Measurements from ENCODE around the gene ARHGAP6.
A peak's percentile ranks its signal among the peaks of the same experiment; 100 is the strongest.

ARHGAP6 gene

GRCh38 chrX:11416600-11416999 is 249.1 kb downstream of the ARHGAP6 start:
- FAIRE-seq (no peak), DNase-seq (ENCODE audit: insufficient read length) (no peak)
- TF ChIP-seq TAF1 (IDR thresholded peaks at IDR 0.05; ENCODE audit: borderline replicate concordance, low read depth, low read length) (no peak), POLR2A (IDR thresholded peaks at IDR 0.05; ENCODE audit: low read depth, low read length) (no peak), POLR2AphosphoS5 (IDR thresholded peaks at IDR 0.05; ENCODE audit: low read depth, low read length) (no peak)

GRCh38 chrX:11414091-11414490 is 251.6 kb downstream of the ARHGAP6 start:
- no peak for DNase-seq (ENCODE audit: insufficient read length)
- TF ChIP-seq POLR2A (IDR thresholded peaks at IDR 0.05; ENCODE audit: low read depth, low read length), result no peak
- no peak for TF ChIP-seq POLR2AphosphoS5 (IDR thresholded peaks at IDR 0.05; ENCODE audit: low read depth, low read length)
- TF ChIP-seq TAF1 (IDR thresholded peaks at IDR 0.05; ENCODE audit: borderline replicate concordance, low read depth, low read length), result no peak
- FAIRE-seq, result peak; percentile 9

GRCh38 chrX:11412715-11413623 is 252.8 kb downstream of the ARHGAP6 start:
- FAIRE-seq (no peak), DNase-seq (ENCODE audit: insufficient read length) (no peak)
- TF ChIP-seq POLR2AphosphoS5 (IDR thresholded peaks at IDR 0.05; ENCODE audit: low read depth, low read length) (no peak), POLR2A (IDR thresholded peaks at IDR 0.05; ENCODE audit: low read depth, low read length) (no peak), TAF1 (IDR thresholded peaks at IDR 0.05; ENCODE audit: borderline replicate concordance, low read depth, low read length) (no peak)

- no peak for TF ChIP-seq POLR2A (IDR thresholded peaks at IDR 0.05; ENCODE audit: low read depth, low read length)
- TF ChIP-seq TAF1 (IDR thresholded peaks at IDR 0.05; ENCODE audit: borderline replicate concordance, low read depth, low read length), result no peak
- no peak for TF ChIP-seq POLR2AphosphoS5 (IDR thresholded peaks at IDR 0.05; ENCODE audit: low read depth, low read length)
- FAIRE-seq (no peak), DNase-seq (ENCODE audit: insufficient read length) (no peak)
These were observed 255.8 kb downstream of the ARHGAP6 start for GRCh38 chrX:11409957-11410356.

- DNase-seq (ENCODE audit: insufficient read length) (no peak), FAIRE-seq (no peak)
- TF ChIP-seq POLR2A (IDR thresholded peaks at IDR 0.05; ENCODE audit: low read depth, low read length), result no peak
- TF ChIP-seq TAF1 (IDR thresholded peaks at IDR 0.05; ENCODE audit: borderline replicate concordance, low read depth, low read length), result no peak
- no peak for TF ChIP-seq POLR2AphosphoS5 (IDR thresholded peaks at IDR 0.05; ENCODE audit: low read depth, low read length)
These were observed 256.9 kb downstream of the ARHGAP6 start for GRCh38 chrX:11408783-11409182.

- no peak for DNase-seq (ENCODE audit: insufficient read length)
- no peak for FAIRE-seq
- TF ChIP-seq POLR2AphosphoS5 (IDR thresholded peaks at IDR 0.05; ENCODE audit: low read depth, low read length) (no peak), TAF1 (IDR thresholded peaks at IDR 0.05; ENCODE audit: borderline replicate concordance, low read depth, low read length) (no peak), POLR2A (IDR thresholded peaks at IDR 0.05; ENCODE audit: low read depth, low read length) (no peak)
These were observed 257.7 kb downstream of the ARHGAP6 start for GRCh38 chrX:11408109-11408405.

DNA sequence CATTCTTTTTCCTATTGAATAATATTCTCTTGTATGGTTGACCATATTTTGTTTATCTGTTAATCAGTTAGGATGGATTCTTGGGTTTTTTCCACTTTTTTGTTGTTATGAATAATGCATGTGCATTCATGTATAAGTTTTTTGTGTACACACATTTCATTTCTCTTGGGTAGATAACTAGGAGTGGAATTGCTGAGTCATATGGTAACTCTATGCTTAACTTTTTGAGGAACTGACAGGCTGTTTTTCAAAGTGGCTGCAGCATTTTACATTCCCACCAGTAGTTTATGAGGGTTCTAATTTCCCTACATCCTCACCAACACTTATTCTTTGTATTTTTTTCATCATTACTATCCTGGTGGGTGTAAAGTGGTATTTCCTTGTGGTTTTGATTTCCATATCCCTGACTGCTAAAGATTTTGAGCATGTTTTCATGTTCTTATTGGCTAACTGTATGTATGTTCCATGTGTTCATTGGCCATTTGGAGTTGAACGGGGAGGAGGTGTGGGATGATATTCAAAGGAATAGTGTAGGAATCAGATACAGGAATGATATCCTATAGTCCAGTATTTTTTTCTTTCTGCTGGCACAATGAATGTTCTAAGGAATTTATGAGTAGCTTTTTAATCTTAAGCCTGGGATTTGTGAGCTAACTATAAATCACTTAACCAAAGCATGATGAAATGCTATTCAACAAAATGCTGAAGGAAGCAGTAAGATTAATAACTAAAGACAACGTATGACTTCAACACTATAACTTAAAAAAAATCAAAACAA is 258.2 kb downstream of the ARHGAP6 start:
- FAIRE-seq (no peak), DNase-seq (ENCODE audit: insufficient read length) (no peak)
- TF ChIP-seq TAF1 (IDR thresholded peaks at IDR 0.05; ENCODE audit: borderline replicate concordance, low read depth, low read length) (no peak), POLR2AphosphoS5 (IDR thresholded peaks at IDR 0.05; ENCODE audit: low read depth, low read length) (no peak), POLR2A (IDR thresholded peaks at IDR 0.05; ENCODE audit: low read depth, low read length) (no peak)

GRCh38 chrX:11406109-11406765 is 259.5 kb downstream of the ARHGAP6 start:
- no peak for FAIRE-seq
- TF ChIP-seq POLR2A (IDR thresholded peaks at IDR 0.05; ENCODE audit: low read depth, low read length), result no peak
- TF ChIP-seq POLR2AphosphoS5 (IDR thresholded peaks at IDR 0.05; ENCODE audit: low read depth, low read length), result no peak
- no peak for TF ChIP-seq TAF1 (IDR thresholded peaks at IDR 0.05; ENCODE audit: borderline replicate concordance, low read depth, low read length)
- DNase-seq (ENCODE audit: insufficient read length), result no peak

- FAIRE-seq, result no peak
- no peak for DNase-seq (ENCODE audit: insufficient read length)
- no peak for TF ChIP-seq TAF1 (IDR thresholded peaks at IDR 0.05; ENCODE audit: borderline replicate concordance, low read depth, low read length)
- TF ChIP-seq POLR2A (IDR thresholded peaks at IDR 0.05; ENCODE audit: low read depth, low read length), result no peak
- TF ChIP-seq POLR2AphosphoS5 (IDR thresholded peaks at IDR 0.05; ENCODE audit: low read depth, low read length), result no peak
These were observed 262.1 kb downstream of the ARHGAP6 start for GRCh38 chrX:11403631-11404030.

GRCh38 chrX:11401966-11402365 is 263.8 kb downstream of the ARHGAP6 start:
- FAIRE-seq (no peak), DNase-seq (ENCODE audit: insufficient read length) (no peak)
- TF ChIP-seq TAF1 (IDR thresholded peaks at IDR 0.05; ENCODE audit: borderline replicate concordance, low read depth, low read length) (no peak), POLR2AphosphoS5 (IDR thresholded peaks at IDR 0.05; ENCODE audit: low read depth, low read length) (no peak), POLR2A (IDR thresholded peaks at IDR 0.05; ENCODE audit: low read depth, low read length) (no peak)

DNA sequence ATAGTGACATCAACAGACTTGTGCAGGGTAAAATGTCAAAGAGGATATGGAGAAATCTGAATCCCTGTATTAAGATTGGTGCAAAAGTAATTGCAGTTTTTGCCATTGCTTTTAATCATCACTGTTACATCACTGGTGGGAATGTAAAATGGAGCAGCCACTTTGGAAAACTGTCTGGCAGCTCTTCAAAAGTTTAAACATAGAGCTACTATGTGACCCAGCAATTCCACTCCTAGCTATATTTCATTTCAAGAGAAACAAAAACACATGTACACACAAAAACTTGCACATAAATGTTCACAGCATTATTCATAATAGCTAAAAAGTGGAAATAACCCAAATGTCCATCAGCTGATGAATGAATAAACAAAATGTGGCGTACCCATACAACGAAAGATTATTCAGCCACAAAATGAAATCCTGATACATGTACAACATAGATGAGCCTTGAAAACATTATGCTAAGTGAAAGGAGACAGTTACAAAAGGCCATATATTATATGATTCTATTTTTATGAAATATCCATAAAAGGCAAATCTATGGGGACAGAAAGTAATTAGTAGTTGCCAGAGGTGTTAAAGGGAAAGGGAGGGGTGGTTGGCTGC is 266.1 kb downstream of the ARHGAP6 start:
- DNase-seq (ENCODE audit: insufficient read length) (no peak), FAIRE-seq (no peak)
- TF ChIP-seq POLR2A (IDR thresholded peaks at IDR 0.05; ENCODE audit: low read depth, low read length) (no peak), POLR2AphosphoS5 (IDR thresholded peaks at IDR 0.05; ENCODE audit: low read depth, low read length) (no peak), TAF1 (IDR thresholded peaks at IDR 0.05; ENCODE audit: borderline replicate concordance, low read depth, low read length) (no peak)

All from GM12892 (cell line).